ENCODE data around the gene TMEM123.
A peak's percentile ranks its signal among the peaks of the same experiment; 100 is the strongest.

The TMEM123 gene

DNA sequence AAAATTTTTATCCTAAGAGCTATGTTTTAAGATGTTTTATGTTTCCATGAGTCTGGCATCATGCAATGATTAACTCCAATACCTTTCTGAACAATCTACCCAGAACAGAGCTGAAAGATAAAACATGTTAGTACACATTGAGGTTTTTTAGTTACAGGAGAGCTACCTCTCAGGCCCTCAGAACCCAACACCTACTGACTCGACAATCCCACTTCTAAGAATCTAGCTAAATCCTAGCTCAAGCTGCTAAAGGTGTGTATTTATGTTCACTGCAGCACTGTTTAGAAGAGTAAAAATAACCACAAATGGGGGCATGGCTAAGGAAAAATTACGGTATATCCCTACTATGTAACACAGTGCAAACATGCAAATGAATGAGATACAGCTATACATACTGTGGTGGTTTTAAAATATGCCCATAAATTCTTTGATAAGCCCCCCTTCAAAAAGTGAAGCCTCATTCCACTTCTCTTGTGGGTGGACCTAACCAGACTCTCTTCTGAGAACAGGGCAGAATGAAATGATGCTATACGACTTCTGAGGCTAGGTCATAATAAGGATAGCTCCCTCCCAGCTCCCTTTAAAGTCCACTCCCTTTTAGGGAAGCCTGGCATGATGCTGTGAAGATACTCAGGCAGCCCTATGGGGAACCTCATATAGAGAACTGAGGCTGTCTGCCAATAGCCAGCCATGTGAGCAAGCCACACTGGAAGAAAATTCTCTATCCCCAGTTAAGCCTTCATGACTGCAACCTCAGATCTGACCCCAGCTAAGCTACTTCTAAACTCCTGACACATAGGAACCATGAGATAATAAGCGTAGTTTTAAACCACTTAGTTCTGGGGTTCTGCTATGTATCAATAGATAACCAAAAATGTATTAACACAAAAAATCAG, 29.5 kb downstream of the TMEM123 start:
- peak in 1 of 2 experiments; percentile 9 for DNase-seq

DNA sequence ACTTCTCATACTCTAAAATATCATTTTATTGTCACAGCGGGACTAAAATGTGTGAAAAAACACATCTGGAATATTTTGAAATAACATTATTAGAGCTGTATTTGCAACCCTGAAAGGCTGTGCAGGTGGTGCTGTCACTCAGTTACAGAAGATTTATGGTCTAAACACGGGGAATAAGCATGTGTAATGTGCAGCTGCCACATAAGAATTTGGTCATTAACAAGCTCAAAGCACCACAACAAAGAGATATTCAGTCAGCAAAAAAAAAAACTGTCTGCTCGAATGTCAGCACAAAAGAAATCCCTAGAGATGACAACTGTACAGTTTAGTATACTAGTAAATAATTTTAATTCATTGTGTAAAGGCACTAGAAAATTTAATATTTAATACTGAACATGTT, 31.3 kb downstream of the TMEM123 start:
- no peak for DNase-seq

DNA sequence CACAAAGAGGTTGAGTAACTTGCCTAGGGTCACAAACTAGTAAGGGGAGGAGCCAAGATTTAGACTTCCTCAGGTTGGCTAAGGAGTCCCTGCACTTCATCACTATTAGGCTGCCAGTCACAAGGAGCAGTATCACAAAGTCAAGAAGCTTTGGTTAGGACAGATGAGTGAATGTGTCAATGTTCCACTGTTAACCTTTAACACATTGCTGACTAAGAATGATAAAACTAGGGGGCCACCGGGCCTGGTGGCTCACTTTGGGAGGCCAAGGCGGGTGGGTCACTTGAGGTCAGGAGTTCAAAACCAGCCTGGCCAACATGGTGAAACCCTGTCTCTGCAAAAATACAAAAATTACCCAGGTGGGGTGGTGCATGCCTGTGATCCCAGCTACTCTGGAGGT, 32.0 kb downstream of the TMEM123 start:
- DNase-seq: no peak

DNA sequence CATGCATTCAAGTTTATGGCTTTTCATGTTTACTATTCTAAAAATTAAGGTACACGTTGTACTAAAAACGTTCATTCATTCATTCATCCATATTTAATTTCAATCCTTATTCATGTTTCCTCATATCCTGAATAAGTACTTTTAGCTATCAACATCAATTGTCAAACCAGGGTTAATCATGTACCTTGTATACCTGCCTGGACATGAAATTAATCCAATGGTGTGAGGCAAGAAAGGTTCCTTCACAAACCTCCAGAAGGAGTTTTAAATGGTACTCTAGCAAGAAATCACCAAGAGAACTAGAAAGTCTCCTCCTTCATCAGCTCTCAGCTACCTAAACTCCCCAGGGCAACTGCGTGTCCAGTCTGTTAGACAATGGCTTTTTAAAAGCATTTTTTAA, 33.4 kb downstream of the TMEM123 start:
- no peak for DNase-seq

DNA sequence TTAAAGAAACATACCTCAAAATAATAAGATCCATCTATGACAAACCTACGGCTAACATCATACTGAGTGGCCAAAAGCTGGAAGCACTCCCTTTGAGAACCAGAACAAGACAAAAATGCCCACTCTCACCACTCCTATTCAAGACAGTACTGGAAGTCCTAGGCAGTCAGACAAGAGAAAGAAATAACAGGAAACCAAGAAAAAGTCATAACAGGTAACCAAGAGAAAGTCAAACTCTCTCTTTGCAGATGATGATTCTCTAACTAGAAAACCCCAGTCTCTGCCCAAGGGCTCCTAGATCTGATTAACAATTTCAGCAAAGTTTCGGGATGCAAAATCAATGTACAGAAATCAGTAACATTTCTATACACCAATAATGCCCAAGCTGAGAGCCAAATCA, 35.6 kb downstream of the TMEM123 start:
- DNase-seq: no peak

DNA sequence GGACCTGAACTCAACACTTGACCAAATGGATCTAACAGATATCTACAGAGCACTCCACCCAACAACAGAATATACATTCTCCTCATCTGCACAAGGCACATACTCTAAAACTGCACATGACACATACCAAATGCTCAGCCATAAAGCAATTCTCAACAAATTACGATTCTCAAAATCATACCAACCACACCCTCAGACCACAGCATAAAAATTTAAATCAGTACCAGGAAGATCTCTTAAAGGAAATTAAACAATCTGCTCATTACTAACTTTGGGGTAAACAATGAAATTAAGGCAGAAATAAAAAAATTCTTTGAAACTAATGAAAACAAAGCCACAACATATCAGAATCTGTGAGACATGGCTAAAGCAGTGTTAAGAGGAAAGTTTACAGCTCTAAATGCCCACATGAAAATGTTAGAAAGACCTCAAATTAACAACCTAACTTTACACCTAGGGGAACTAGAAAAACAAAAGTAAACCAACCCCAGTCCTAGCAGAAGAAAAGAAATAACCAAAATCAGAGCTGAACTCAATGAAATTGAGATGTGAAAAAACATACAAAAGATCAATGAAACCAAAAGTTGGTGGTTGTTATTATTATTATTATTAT, 37.2 kb downstream of the TMEM123 start:
- no peak for DNase-seq

DNA sequence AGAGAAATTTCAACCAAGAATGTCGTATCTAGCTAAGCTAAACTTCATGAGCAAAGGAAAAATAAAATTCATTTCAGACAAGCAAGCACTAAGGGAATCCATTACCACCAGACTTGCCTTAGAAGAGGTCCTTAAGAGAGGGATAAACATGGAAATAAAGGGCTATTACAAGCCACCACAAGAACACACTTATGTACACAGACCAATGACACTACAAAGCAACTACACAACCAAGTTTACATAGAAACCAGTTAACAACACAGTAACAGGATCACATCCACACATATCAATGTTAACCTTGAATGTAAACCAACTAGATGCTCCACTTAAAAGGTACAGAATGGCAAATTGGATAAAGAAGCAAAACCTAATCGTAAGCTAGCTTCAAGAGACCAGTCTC, 38.0 kb downstream of the TMEM123 start:
- DNase-seq: no peak

DNA sequence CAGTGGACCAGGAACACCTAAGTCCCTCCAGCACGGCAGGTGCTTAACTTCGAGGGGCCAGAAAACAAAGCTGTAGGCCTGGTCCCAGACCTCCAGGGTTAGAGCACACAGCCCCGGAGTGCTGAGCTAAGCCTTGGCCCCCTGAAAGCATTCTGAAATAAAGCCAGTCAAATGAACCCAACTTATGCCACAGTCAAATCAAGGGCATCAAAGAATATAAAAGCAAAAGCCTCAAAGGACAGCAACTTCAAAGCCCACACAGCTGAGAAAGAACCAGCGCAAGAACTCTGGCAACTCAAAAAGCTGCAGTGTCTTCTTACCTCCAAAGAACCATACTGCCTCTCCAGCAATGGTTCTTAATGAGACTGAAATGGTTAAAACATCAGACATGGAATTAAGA, 39.1 kb downstream of the TMEM123 start:
- DNase-seq: no peak

DNA sequence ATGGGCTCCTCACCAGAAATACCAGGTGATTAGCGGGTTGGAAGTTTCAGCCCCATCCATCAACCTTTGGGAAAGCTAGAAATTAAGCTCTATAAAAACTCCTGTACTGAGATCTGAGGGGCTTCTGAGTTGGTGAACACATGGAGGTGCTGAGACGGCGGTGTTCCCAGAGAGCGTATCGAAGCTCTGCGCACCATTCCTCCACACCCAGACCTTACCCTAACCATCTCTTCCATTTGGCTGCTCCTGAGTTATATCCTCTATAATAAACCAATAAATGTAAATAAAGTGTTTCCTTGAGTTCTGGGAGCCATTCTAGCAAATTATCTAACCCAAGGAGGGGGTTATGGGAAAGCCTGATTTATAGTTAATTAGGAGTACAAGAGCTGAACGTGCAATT, 41.4 kb downstream of the TMEM123 start:
- no peak for DNase-seq

DNA sequence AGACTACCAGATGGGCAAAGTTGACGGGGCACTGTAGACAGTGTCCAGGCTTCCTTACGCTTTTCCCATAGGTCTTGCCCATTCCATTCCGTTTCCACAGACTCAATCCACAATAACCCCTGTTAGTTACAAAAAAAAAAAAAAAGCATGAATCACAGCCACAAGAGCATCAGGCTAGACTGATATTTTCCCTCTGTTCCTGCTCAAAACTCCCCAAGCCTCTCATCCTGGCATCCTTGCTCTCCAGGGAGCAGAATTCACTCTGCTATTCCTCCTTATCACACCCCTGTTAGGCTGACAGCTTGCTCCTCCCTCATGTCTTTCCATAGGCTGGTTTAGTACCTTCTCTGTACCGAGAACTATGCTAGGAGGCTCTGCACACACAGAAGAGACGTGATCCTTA, 42.2 kb downstream of the TMEM123 start:
- no peak for DNase-seq

DNA sequence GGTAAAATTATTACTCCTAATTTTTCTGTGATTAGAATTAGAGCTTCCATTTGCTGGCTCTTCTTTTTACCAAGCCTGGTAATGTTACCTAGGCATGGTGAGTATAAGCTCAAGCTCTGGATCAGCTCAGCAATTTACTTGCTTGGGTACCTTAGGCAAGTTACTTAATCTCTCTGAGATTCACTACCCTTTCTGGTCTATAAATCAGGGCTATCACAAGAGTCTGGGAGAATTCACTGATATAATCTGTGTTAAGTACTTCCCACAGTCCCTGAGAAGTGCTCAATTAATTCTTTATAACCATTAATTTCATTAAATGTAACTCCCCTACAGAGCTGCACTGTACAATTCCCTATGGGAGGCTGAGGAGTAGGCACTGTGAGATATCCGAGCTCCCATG, 44.2 kb downstream of the TMEM123 start:
- no peak for DNase-seq

DNA sequence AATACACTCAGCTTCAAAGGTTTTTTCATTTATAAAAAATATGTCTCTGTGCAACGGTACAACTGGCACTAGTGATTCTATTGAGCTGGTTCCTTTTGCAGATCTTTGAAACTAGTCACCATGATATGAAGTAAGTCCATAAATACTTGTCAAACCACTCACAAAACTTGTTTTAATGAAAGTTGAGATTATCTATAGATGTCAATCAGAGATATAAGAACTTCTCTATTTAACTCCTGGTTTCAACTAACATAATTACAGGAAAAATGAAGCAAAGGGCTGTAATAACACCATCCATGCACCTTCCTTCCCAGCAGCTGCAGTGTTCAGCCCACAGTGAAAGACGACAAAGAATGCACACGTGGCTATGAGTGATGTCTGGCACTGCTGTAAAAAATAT, 44.7 kb downstream of the TMEM123 start:
- DNase-seq: no peak

DNA sequence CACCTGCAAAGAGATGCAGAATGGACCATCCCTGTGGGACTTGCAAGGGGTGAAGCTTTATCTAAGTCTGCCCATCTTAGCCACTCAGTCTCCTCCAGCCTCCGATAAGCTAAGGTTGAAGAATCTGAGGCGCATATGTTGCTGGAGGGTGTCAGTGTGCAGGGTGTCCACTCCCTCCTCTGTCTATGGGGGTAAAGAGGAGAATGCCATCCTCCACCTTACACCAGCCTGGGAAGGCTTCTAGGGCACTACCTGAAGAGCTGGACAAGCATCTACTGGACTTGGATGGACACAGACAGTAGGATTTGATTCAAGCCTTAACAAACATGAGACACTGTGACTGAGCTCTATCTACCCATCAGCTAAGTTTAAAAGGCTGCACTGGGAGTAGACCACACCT, 46.5 kb downstream of the TMEM123 start:
- no peak for DNase-seq

DNA sequence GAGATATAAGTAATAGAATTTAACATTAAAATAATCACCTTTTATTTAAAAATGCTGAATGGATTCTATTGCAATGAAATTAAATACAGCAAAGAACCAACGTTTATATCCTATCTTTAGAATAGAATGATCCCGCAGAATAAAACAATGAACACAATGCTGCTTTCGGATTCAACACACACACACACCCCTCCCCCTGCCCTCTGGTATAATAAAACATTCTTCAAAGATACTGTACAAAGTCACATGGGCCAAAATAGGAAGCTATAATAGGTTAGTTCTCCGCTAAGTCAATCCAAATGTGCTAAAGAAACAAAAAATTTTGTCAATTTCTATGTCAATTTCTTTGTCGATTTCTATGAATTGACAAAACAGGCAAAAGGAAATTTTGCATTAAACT, 47.1 kb downstream of the TMEM123 start:
- DNase-seq: no peak

DNA sequence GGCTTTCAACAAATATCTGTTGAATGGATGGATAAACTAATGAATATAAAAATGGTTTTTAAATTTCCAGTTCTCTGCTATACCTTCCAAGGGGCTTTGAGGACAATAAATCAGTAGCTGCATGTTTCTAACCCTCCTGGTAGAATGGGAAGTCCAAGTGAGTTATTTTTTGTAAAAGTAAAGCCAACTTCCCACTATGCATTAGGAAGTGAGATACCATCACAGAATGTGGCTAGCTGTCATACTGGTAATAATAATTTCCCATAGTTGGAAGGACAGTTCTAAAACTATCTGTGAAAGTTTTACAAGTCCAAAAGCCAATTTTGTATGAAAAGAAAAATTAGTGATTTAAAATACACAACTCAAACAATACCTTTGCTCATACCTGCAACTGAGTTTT, 50.0 kb downstream of the TMEM123 start:
- DNase-seq: no peak

DNA sequence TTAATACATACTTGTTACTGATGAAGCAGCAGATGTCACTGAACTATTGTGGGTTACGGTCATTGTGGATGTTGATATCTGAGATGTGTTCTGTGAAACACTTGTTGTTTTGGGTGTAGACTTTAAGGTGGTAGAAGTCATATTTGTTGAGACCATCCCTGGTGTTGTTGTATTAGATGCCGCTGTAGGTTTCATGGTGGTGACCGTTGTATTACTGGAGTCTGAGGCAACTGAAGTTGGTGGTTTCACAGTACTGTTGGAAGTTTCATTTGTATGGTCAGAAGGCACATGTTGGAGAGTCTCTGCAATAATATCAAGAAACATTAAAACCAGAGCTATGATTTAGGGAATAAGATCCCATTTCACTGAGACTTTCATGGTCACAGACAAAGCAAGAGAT, 50.7 kb downstream of the TMEM123 start:
- no peak for DNase-seq

DNA sequence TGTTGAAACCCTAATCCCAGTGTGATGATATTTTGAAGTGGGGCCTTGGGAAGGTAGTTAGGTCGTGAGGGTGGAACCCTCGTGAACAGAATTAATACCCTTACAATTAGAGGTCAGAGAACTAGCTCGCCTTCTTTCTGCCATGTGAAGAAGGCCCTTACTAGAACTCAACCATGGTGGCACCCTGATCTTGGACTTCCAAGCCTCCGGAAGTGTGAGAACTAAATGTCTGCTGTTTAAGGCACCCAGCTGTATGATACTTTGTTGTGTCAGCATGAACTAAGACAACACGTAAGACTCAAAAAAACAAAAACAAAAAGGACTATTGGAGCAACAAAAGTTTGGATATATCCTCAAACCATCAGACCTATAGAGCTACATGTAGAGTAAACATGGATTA, 52.0 kb downstream of the TMEM123 start:
- DNase-seq: no peak

DNA sequence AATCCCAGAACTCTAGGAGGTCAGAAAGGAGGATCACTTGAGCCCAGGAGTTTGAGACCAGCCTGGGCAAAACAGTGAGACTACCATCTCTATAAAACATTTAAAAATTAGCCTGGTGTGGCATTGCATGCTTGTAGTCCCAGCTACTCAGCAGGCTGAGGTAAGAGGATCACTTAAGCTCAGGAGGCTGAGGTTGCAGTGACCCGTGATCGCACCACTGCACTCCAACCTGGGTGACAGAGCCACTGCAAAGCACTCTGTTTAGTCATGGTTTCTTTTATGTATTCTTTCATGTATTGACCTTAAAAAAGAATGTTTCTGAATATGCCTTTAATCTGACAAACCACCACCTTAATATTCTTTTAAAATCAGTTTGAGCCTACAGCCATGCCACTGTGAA, 53.4 kb downstream of the TMEM123 start:
- no peak for DNase-seq

DNA sequence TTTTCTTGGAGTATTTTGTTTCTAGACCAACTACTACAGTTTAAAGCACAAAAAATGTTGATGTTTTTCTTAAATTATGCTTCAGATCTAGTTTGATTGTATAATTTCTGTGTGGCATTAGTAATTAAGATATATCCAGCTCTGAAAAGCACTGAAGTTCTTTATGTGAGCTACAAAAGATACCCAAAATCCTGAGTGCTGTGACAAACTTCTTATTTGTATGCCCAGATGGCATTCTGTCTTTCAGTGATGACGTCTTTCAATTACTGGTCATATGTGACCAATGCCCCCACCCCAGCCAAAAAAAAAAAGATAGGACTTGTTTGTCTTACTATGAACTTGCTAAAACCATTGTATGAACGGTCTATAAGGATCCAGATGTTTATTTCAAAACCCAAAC, 54.3 kb downstream of the TMEM123 start:
- no peak for DNase-seq

DNA sequence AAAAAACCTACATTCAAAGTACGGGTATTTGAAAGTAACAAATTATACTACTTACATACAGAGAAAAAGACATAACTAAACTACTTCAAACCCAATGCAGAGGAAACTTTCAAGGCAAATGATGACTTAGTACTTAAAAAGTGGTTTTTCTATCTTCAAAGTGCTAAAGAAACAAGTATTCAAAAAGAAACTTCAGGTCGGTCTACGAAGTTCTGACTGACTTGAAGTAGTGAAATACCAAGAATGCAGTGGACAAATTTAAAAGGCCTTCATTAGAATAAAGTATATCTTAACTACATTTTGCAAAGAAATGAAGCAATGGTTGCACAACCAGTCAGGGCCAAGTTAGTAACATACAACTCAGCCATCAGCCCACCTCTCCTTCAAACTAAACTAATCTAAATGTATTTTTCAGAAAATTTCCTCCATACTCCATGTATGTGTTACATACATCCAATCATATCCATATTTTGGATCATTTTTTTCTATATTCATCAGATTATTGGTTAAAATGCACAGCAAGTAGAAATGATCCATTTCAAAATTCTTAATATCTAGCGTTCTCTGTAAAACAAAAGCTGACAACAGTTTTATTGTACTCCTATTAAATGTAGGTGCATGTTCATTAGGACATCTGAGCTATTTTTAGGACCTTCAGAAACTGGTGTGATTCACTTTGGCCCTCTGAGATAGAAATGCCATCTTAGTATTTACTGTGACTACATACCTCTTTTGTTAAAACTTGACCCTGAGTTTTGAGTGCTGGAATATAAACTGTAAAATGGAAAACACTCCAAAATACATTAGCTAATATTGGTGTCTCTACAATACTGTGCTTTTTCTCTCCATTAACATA, 55.6 kb downstream of the TMEM123 start:
- DNase-seq: no peak

DNA sequence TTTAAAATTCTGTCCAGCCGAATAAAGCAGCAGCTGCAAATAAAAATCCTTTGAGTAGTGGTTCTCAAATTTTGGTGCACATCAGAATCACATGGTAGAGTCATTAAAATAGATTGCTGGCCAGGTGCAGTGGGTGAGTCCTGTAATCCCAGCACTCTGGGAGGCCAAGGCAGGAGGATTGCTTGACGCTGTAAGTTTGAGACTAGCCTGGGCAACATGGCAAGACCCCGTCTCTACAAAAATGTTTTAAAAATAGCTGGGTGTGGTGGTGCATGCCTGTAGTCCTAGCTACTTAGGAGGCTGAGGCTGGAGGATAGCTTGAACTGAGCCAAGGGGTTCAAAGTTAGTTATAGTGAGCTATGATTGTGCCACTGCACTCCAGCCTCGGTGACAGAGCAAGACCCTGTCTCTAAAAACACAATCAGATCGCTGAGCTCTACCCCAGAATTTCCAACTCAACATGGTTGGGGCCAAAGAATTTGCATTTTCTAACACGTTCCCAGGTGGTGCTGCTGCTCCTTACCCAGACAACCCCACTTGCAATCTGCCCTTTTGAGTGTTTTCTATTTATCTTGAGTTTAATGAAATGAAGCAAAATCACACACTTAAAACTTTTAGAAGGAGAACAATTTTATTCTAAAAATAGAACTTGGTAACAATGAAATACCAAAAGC, 56.7 kb downstream of the TMEM123 start:
- no peak for DNase-seq

DNA sequence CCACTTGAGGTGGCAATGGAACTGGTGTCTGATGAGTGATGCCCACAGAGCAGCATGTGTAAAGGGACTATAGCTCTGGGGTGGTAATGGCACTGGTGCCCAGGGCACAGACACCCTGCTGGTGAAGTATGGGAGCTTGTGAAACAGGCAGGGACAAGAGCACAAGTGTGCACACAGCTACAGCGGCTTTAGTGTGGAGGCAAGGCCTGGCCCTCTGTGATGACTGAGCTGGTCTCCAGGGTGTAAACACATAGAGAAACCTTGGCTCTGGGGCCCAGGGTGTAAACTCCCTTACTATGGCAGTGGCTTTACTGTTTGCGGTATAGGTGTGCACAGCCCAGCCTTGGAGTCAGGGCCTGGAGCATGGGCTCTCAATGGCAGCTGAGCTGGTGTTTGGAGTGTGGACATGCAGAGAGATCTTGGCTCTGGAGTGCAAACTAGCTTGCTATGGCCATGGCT, 59.3 kb downstream of the TMEM123 start:
- no peak for DNase-seq
